AG09309 (cell line): ENCODE results near the gene SELENOV.

Experiments
- DNase-seq: peaks from one replicate; pipeline ENCODE4 v3.0.0-alpha.2; 2010; ENCODE audit warnings: low read depth
- H3K4me3 ChIP-seq: 2 replicates; pipeline ENCODE4 v1.5.1; 2011; ENCODE audit warnings: mild to moderate bottlenecking, low read depth, low read length, moderate library complexity; ENCODE audit not compliant: control insufficient read depth
- CTCF ChIP-seq: IDR thresholded peaks from 2 replicates; pipeline ENCODE4 v1.5.1; 2011; ENCODE audit warnings: mild to moderate bottlenecking, low read depth, low read length, inconsistent platforms; ENCODE audit not compliant: insufficient read depth, control insufficient read depth; ENCODE audit errors: missing control alignments

SELENOV gene

GRCh38 chr19:39531834-39532232 is 16.9 kb downstream of the SELENOV start:
- H3K4me3 ChIP-seq: peak overlapping the region; percentile 88
- TF ChIP-seq CTCF: no peak
- no peak for DNase-seq

- H3K4me3 ChIP-seq: peak within 1 kb of the TSS; percentile 88
- TF ChIP-seq CTCF: peak; percentile 98
- peak; percentile 86 for DNase-seq
These were observed 17.5 kb downstream of the SELENOV start, which contains the start of gene EID2B for GRCh38 chr19:39532233-39533002. Gene EID2B, minus strand, starts transcription at chr19:39532852. Its CDS starts 50 bp downstream, at chr19:39532802.

- no peak overlapping the region for H3K4me3 ChIP-seq
- DNase-seq: no peak
- no peak for TF ChIP-seq CTCF
These were observed 18.1 kb downstream of the SELENOV start for GRCh38 chr19:39533003-39533512.

- no peak for DNase-seq
- no peak for TF ChIP-seq CTCF
These were observed 18.9 kb downstream of the SELENOV start for GRCh38 chr19:39533791-39534190.

GRCh38 chr19:39539165-39539517 is 24.2 kb downstream of the SELENOV start:
- DNase-seq: no peak
- no peak for TF ChIP-seq CTCF
- H3K4me3 ChIP-seq: peak overlapping the region; percentile 59

More at GRCh38 chr19:39533791-39534190, 18.9 kb downstream of the SELENOV start:
- H3K4me3 ChIP-seq: no peak overlapping the region

GRCh38 chr19:39539518-39540332 is 24.8 kb downstream of the SELENOV start, which contains the start of gene EID2:
Gene EID2, minus strand, starts transcription at chr19:39540161. Its CDS starts 82 bp downstream, at chr19:39540079.
- peak; percentile 78 for DNase-seq
- H3K4me3 ChIP-seq: peak within 1 kb of the TSS; percentile 59
- peak; percentile 86 for TF ChIP-seq CTCF
